Gastrocnemius medialis (tissue), 4 donors: ENCODE measurements around the gene ZNF668.

Experiments
- POLR2A ChIP-seq, 2 donors: fragments of 450-650 bp; IDR thresholded peaks; one replicate each; pipeline ENCODE4 v1.6.1; 2017; ENCODE audit warnings: antibody characterized with exemption in 2 of 2, mild to moderate bottlenecking in 2 of 2, moderate library complexity in 2 of 2
- TF ChIP-seq, protein P1 (sequence below), 5 experiments: fragments of 450-650 bp in 3 of 5; fragments of 200-600 bp in 2 of 5; sonication (generic) in 2 of 5; IDR thresholded peaks in 4 of 5; conservative IDR thresholded peaks in 1 of 5; 1 replicate in 4 of 5; 2 replicates in 1 of 5; pipeline ENCODE4 v1.5.1; 2016 to 2019; ENCODE audit warnings: antibody characterized with exemption in 5 of 5, mild to moderate bottlenecking in 3 of 5, moderate library complexity in 3 of 5

GRCh38 chr16:31089199-31089598, 15.2 kb upstream of the ZNF668 start:
- TF ChIP-seq POLR2A (IDR thresholded peaks at IDR 0.05), result no peak
- TF ChIP-seq, protein P1, sequence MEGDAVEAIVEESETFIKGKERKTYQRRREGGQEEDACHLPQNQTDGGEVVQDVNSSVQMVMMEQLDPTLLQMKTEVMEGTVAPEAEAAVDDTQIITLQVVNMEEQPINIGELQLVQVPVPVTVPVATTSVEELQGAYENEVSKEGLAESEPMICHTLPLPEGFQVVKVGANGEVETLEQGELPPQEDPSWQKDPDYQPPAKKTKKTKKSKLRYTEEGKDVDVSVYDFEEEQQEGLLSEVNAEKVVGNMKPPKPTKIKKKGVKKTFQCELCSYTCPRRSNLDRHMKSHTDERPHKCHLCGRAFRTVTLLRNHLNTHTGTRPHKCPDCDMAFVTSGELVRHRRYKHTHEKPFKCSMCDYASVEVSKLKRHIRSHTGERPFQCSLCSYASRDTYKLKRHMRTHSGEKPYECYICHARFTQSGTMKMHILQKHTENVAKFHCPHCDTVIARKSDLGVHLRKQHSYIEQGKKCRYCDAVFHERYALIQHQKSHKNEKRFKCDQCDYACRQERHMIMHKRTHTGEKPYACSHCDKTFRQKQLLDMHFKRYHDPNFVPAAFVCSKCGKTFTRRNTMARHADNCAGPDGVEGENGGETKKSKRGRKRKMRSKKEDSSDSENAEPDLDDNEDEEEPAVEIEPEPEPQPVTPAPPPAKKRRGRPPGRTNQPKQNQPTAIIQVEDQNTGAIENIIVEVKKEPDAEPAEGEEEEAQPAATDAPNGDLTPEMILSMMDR (IDR thresholded peaks at IDR 0.05 in 4 of 5, conservative IDR thresholded peaks at IDR 0.05 in 1 of 5), result no peak
